Tibial nerve (tissue), 4 donors: ENCODE measurements around the gene MFSD8. TPM values are rescaled to one million over a fixed set of nuclear protein-coding genes. Genes with fewer than 3 reads are reported as not detected.
"Not testable (repeated sequence)": the region's sequence is repeated elsewhere in the genome, so short reads cannot be mapped to it uniquely, and the experiment has no call there.

Experiments used
- DNase-seq, 2 donors: peaks; one replicate each; pipeline ENCODE4 v3.0.0-alpha.2; 2019; ENCODE audit warnings: low spot score in 2 of 2
- H3K27ac ChIP-seq, 4 donors: fragments of 200-600 bp; sonication (generic) in 3 of 4; one replicate each; pipeline ENCODE4 v1.5.1; 2017 to 2019; ENCODE audit warnings: mild to moderate bottlenecking in 1 of 4
- H3K27me3 ChIP-seq, 2 donors: fragments of 200-600 bp; sonication (generic) in 1 of 2; one replicate each; pipeline versions ENCODE4 v1.5.1 to v1.6.0; 2017 to 2019
- H3K36me3 ChIP-seq, 3 donors: fragments of 200-600 bp; sonication (generic); one replicate each; pipeline ENCODE4 v1.5.1; 2018 to 2019
- H3K4me1 ChIP-seq, 4 donors: fragments of 200-600 bp; sonication (generic) in 3 of 4; one replicate each; pipeline ENCODE4 v1.5.1; 2017 to 2019
- H3K4me3 ChIP-seq, 4 donors: fragments of 200-600 bp; sonication (generic) in 3 of 4; one replicate each; pipeline ENCODE4 v1.5.1; 2017 to 2019; ENCODE audit warnings: mild to moderate bottlenecking in 1 of 4, moderate library complexity in 1 of 4
- H3K9me3 ChIP-seq, 4 donors: fragments of 200-600 bp; sonication (generic) in 3 of 4; one replicate each; pipeline ENCODE4 v1.5.1; 2017 to 2019
- EP300 ChIP-seq, 2 donors: sonication (generic); formaldehyde crosslinking; IDR thresholded peaks; one replicate each; pipeline ENCODE4 v1.6.1; 2017; ENCODE audit warnings: antibody characterized with exemption in 2 of 2, mild to moderate bottlenecking in 1 of 2
- POLR2A ChIP-seq, 2 donors: fragments of 450-650 bp; IDR thresholded peaks; one replicate each; pipeline ENCODE4 v1.6.1; 2017; ENCODE audit warnings: antibody characterized with exemption in 2 of 2, mild to moderate bottlenecking in 2 of 2, moderate library complexity in 2 of 2
- WGBS, 2 donors: methylation state at CpG; one replicate each; pipeline ENCODE4 v1.1.5; 2018; 5-methylcytosine and 5-hydroxymethylcytosine counted together
- total RNA-seq, 4 donors: library from RNA; depleted of rRNA; stranded (reverse); fragments of >200 nt; gene quantifications; one replicate each; pipeline ENCODE4 v1.1.0, GENCODE V29; 2016
- TF ChIP-seq, protein P1 (sequence below), 5 experiments: fragments of 200-600 bp in 3 of 5; fragments of 450-650 bp in 2 of 5; sonication (generic) in 3 of 5; IDR thresholded peaks; one replicate each; pipeline ENCODE4 v1.5.1; 2016 to 2019; ENCODE audit warnings: antibody characterized with exemption in 5 of 5, mild to moderate bottlenecking in 3 of 5, moderate library complexity in 2 of 5

MFSD8 gene
- total RNA-seq, 4 donors from 2014 or later = 21.3 to 53.1 (median 31.5) TPM

DNA sequence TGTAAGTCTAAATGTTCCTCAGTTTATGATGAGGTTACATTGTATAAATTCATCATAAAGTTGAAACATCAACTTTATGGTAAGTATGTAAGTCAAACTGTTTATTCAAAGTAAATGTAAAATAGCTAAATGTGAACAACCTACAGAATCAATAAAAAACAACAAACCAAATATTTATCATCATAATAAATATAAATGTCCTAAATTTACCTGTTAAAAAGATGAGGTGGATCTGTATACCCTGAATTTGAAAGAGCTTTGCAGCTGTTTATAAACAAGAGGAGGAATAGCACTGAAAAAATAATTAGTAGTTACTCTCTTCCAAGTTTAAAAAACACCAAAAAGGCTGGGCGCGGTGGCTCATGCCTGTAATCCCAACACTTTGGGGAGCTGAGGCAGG is 14.0 kb upstream of the MFSD8 start:
- H3K4me3 ChIP-seq = no peak overlapping the region
- TF ChIP-seq, protein P1, sequence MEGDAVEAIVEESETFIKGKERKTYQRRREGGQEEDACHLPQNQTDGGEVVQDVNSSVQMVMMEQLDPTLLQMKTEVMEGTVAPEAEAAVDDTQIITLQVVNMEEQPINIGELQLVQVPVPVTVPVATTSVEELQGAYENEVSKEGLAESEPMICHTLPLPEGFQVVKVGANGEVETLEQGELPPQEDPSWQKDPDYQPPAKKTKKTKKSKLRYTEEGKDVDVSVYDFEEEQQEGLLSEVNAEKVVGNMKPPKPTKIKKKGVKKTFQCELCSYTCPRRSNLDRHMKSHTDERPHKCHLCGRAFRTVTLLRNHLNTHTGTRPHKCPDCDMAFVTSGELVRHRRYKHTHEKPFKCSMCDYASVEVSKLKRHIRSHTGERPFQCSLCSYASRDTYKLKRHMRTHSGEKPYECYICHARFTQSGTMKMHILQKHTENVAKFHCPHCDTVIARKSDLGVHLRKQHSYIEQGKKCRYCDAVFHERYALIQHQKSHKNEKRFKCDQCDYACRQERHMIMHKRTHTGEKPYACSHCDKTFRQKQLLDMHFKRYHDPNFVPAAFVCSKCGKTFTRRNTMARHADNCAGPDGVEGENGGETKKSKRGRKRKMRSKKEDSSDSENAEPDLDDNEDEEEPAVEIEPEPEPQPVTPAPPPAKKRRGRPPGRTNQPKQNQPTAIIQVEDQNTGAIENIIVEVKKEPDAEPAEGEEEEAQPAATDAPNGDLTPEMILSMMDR (IDR thresholded peaks at IDR 0.05) = no peak
- TF ChIP-seq EP300 (IDR thresholded peaks at IDR 0.05) = no peak
- no peak for TF ChIP-seq POLR2A (IDR thresholded peaks at IDR 0.05)
- H3K27ac ChIP-seq = no peak overlapping the region
- H3K27me3 ChIP-seq = no peaks in the 10 kb centered on the region
- peaks cover 0 to 13% (median 0%) of the 10 kb centered on the region in 3 donors for H3K36me3 ChIP-seq
- H3K9me3 ChIP-seq = peaks cover 0 to 4% (median 0%) of the 10 kb centered on the region in 4 donors
- WGBS, 2 donors = 97 to 100% methylated on average over 2 of the region's 2 CpGs
- no peaks in the 10 kb centered on the region for H3K4me1 ChIP-seq
- no peak for DNase-seq

DNA sequence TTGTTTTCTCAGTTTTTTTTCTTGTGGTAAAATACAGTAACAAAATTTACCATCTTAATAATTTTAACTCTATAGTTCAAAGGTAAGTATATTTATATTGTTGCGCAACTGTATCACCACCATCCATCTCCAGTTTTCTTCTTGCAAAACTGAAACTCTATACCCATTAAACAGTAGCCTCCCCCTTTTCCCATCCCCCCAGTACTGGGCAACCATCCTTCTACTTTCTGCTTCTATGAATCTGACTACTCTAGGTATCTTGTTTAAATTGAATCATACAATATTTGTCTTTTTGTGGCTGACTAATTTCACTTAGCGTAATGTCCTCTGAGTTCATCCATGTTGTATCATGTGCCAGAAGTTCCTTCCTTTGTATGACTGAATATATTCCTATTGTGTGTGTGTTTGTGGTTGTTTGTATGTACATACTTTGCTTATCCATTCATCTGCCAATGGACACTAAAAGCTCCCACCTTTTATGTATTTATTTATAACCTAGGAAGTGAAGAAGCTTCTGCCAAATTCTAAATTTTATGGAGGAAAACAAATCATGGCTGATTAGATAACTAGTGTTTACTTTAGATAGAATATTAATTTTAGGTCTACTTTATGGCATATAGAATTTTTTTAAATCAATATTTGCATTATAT is 10.3 kb upstream of the MFSD8 start:
- H3K36me3 ChIP-seq = peaks cover 0 to 12% (median 0%) of the 10 kb centered on the region in 3 donors
- H3K27ac ChIP-seq = no peak overlapping the region
- H3K4me3 ChIP-seq = no peak overlapping the region
- no peak for DNase-seq
- H3K9me3 ChIP-seq = peaks cover 0 to 4% (median 0%) of the 10 kb centered on the region in 4 donors
- WGBS, 2 donors = 96 to 100% methylated on average over 2 of the region's 2 CpGs
- H3K4me1 ChIP-seq = no peaks in the 10 kb centered on the region
- TF ChIP-seq POLR2A (IDR thresholded peaks at IDR 0.05) (no peak), EP300 (IDR thresholded peaks at IDR 0.05) (no peak)
- TF ChIP-seq, protein P1 (IDR thresholded peaks at IDR 0.05) = no peak
- no peaks in the 10 kb centered on the region for H3K27me3 ChIP-seq

DNA sequence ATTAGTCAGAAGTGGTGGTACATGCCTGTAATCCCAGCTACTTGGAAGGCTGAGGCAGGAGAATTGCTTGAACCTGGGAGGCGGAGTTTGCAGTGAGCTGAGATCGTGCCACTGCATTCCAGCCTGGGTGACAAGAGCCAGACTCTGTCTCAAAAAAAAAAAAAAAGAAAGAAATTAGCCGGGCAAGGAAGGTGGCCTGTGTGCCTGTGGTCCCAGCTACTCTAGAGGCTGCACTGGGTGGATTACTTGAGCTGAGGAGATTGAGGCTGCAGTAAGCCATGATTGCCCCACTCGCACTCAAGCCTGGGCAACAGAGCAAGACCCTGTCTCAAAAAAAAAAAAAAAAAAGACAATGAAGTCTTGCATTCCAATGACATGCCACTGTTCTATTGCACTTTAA is 6.0 kb upstream of the MFSD8 start:
- 68% methylated on average over 4 of the region's 4 CpGs for WGBS, 2 donors
- not testable (repeated sequence) for H3K4me3 ChIP-seq, H3K36me3 ChIP-seq, H3K9me3 ChIP-seq, H3K4me1 ChIP-seq, H3K27me3 ChIP-seq, DNase-seq, H3K27ac ChIP-seq

DNA sequence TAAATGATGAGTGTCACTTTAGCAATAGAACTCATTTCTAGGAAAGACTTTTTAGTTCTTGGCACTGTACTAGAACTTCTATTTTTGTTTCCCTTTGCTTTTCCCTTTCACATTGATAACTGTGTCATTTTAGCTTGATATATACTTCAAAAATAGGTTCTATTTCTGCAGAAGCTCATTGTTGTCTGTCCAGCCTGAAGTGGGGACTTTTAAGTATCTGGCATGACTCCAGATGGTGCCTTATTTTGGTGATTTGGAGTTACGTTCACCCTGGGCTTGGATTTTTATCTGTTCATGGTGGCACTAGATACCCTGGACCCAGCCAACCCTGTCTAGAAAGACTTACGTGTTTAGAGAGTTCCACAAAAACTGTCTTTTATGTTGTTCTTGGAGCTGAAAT is 3.6 kb upstream of the MFSD8 start:
- Histone ChIP-seq H3K4me1 (peaks cover 0 to 13% (median 3%) of the 10 kb centered on the region in 4 donors), H3K9me3 (no peaks in the 10 kb centered on the region), H3K36me3 (peaks cover 0 to 8% (median 0%) of the 10 kb centered on the region in 3 donors), H3K27me3 (no peaks in the 10 kb centered on the region), H3K27ac (no peak overlapping the region), H3K4me3 (no peak overlapping the region)
- WGBS, 2 donors = 70 to 78% methylated on average over 2 of the region's 2 CpGs
- no peak for DNase-seq
- TF ChIP-seq POLR2A (IDR thresholded peaks at IDR 0.05) (no peak), EP300 (IDR thresholded peaks at IDR 0.05) (no peak)
- TF ChIP-seq, protein P1 (IDR thresholded peaks at IDR 0.05) = no peak

DNA sequence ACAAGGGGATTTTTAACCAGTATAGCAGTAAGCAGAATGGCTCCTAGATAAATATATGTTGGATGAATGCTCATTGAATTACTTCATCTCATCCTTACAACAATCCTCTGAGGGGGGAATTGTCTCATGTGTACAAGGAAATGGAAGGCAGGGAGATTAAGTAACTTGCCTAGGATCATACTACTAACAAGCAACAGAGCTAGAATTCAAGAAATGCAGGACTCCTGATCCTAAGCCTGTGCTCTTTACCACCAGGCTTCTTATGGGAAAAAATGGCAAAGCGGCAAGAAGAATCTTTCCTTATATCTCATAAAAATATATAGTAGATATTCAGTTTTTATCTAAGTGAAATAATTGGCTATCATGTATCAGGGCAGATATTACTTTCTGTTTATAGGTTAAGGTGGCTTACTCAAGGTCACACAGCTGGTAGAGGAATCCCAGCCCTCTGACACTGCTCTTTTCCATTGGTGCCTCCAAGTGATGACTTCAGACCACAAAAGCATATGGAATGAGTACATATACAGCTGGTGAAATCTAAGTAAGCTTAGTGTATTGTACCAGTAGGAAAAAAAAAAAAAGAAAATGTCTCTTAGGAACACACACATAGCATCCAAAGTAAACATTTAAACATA is 2.3 kb upstream of the MFSD8 start:
- H3K4me3 ChIP-seq = no peak overlapping the region
- 96 to 100% methylated on average over 1 of the region's 1 CpG for WGBS, 2 donors
- TF ChIP-seq, protein P1 (IDR thresholded peaks at IDR 0.05) = no peak
- TF ChIP-seq EP300 (IDR thresholded peaks at IDR 0.05) = no peak
- no peak for TF ChIP-seq POLR2A (IDR thresholded peaks at IDR 0.05)
- H3K9me3 ChIP-seq = no peaks in the 10 kb centered on the region
- peaks cover 0 to 23% (median 3%) of the 10 kb centered on the region in 4 donors for H3K4me1 ChIP-seq
- H3K36me3 ChIP-seq = peaks cover 0 to 6% (median 0%) of the 10 kb centered on the region in 3 donors
- no peaks in the 10 kb centered on the region for H3K27me3 ChIP-seq
- H3K27ac ChIP-seq = no peak overlapping the region
- no peak for DNase-seq
